Mucosa of stomach (tissue), 1 donor: Measurements from ENCODE around the gene HSPB6.
"Not testable (repeated sequence)": the region's sequence is repeated elsewhere in the genome, so short reads cannot be mapped to it uniquely, and the experiment has no call there.

Experiments
- H3K27me3 ChIP-seq: one replicate; pipeline ENCODE4 v1.7.0; 2013; ENCODE audit warnings: mild to moderate bottlenecking, low read length; ENCODE audit not compliant: control insufficient read depth, insufficient read depth
- H3K36me3 ChIP-seq: one replicate; pipeline ENCODE4 v1.7.0; 2013; ENCODE audit warnings: low read length; ENCODE audit not compliant: control insufficient read depth, insufficient read depth
- H3K4me1 ChIP-seq: one replicate; pipeline ENCODE4 v1.7.0; 2013; ENCODE audit warnings: mild to moderate bottlenecking, low read length; ENCODE audit not compliant: control insufficient read depth, insufficient read depth
- H3K4me3 ChIP-seq: one replicate; pipeline ENCODE4 v1.7.0; 2013; ENCODE audit warnings: low read length
- H3K9ac ChIP-seq: one replicate; pipeline ENCODE4 v1.7.0; 2013; ENCODE audit warnings: mild to moderate bottlenecking, low read length, moderate library complexity
- H3K9me3 ChIP-seq: one replicate; pipeline ENCODE4 v1.7.0; 2013; ENCODE audit warnings: mild to moderate bottlenecking, low read length, moderate library complexity; ENCODE audit not compliant: control insufficient read depth
- donor health status: Pancreatic carcinoma.

Gene HSPB6

GRCh38 chr19:35727053-35727955 lies 29.5 kb downstream of the HSPB6 start:
- Histone ChIP-seq H3K36me3 (peaks cover 26% of the 10 kb centered on the region), H3K9ac (no peak overlapping the region)

GRCh38 chr19:35725216-35725861 lies 31.5 kb downstream of the HSPB6 start:
- H3K9ac ChIP-seq: no peak overlapping the region
- no peaks in the 10 kb centered on the region for H3K27me3 ChIP-seq
- no peaks in the 10 kb centered on the region for H3K4me1 ChIP-seq
- H3K4me3 ChIP-seq: no peak overlapping the region
- H3K9me3 ChIP-seq: no peaks in the 10 kb centered on the region
- H3K36me3 ChIP-seq: peaks cover 24% of the 10 kb centered on the region

More at GRCh38 chr19:35727053-35727955, 29.5 kb downstream of the HSPB6 start:
- Histone ChIP-seq H3K4me3 (no peak overlapping the region), H3K4me1 (peaks cover 9% of the 10 kb centered on the region), H3K27me3 (no peaks in the 10 kb centered on the region), H3K9me3 (no peaks in the 10 kb centered on the region)

- Histone ChIP-seq H3K27me3 (no peaks in the 10 kb centered on the region), H3K9ac (no peak overlapping the region), H3K4me3 (no peak overlapping the region), H3K9me3 (no peaks in the 10 kb centered on the region), H3K4me1 (peaks cover under 1% of the 10 kb centered on the region), H3K36me3 (peaks cover 17% of the 10 kb centered on the region)
These were observed 32.3 kb downstream of the HSPB6 start for GRCh38 chr19:35724560-35724959.

- H3K4me3 ChIP-seq, H3K9ac ChIP-seq, H3K9me3 ChIP-seq, H3K27me3 ChIP-seq, H3K4me1 ChIP-seq: not testable (repeated sequence)
- peaks cover 15% of the 10 kb centered on the region for H3K36me3 ChIP-seq
These were observed 32.7 kb downstream of the HSPB6 start for GRCh38 chr19:35724132-35724531.

GRCh38 chr19:35723671-35724070 lies 33.2 kb downstream of the HSPB6 start:
- no peaks in the 10 kb centered on the region for H3K27me3 ChIP-seq
- H3K9me3 ChIP-seq: no peaks in the 10 kb centered on the region
- H3K4me1 ChIP-seq: peaks cover 10% of the 10 kb centered on the region
- no peak overlapping the region for H3K9ac ChIP-seq
- peaks cover 12% of the 10 kb centered on the region for H3K36me3 ChIP-seq
- H3K4me3 ChIP-seq: no peak overlapping the region

- Histone ChIP-seq H3K4me3 (no peak overlapping the region), H3K9ac (no peak overlapping the region), H3K27me3 (no peaks in the 10 kb centered on the region), H3K4me1 (peaks cover 11% of the 10 kb centered on the region), H3K9me3 (no peaks in the 10 kb centered on the region), H3K36me3 (peaks cover 12% of the 10 kb centered on the region)
These were observed 33.9 kb downstream of the HSPB6 start for GRCh38 chr19:35722897-35723296.

GRCh38 chr19:35722461-35722860 lies 34.4 kb downstream of the HSPB6 start:
- peaks cover 8% of the 10 kb centered on the region for H3K36me3 ChIP-seq
- H3K9ac ChIP-seq: no peak overlapping the region
- H3K27me3 ChIP-seq: no peaks in the 10 kb centered on the region

GRCh38 chr19:35721374-35721773 lies 35.5 kb downstream of the HSPB6 start:
- Histone ChIP-seq H3K4me3 (no peak overlapping the region), H3K9me3 (no peaks in the 10 kb centered on the region), H3K36me3 (peaks cover 7% of the 10 kb centered on the region), H3K9ac (no peak overlapping the region), H3K27me3 (no peaks in the 10 kb centered on the region), H3K4me1 (peaks cover 11% of the 10 kb centered on the region)

More at GRCh38 chr19:35722461-35722860, 34.4 kb downstream of the HSPB6 start:
- Histone ChIP-seq H3K9me3 (no peaks in the 10 kb centered on the region), H3K4me1 (peaks cover 11% of the 10 kb centered on the region), H3K4me3 (no peak overlapping the region)

- Histone ChIP-seq H3K9ac (no peak overlapping the region), H3K9me3 (no peaks in the 10 kb centered on the region), H3K4me3 (no peak overlapping the region), H3K36me3 (peaks cover 7% of the 10 kb centered on the region), H3K27me3 (no peaks in the 10 kb centered on the region), H3K4me1 (peaks cover 18% of the 10 kb centered on the region)
These were observed 36.2 kb downstream of the HSPB6 start for GRCh38 chr19:35720648-35721047.

GRCh38 chr19:35720163-35720524 lies 36.7 kb downstream of the HSPB6 start:
- Histone ChIP-seq H3K4me3 (no peak overlapping the region), H3K9me3 (no peaks in the 10 kb centered on the region), H3K36me3 (peaks cover 7% of the 10 kb centered on the region), H3K9ac (no peak overlapping the region), H3K4me1 (peaks cover 22% of the 10 kb centered on the region), H3K27me3 (no peaks in the 10 kb centered on the region)

GRCh38 chr19:35719402-35720162 lies 37.2 kb downstream of the HSPB6 start:
- peaks cover 7% of the 10 kb centered on the region for H3K36me3 ChIP-seq
- H3K27me3 ChIP-seq: no peaks in the 10 kb centered on the region
- peak overlapping the region; percentile 70 for H3K9ac ChIP-seq
- H3K4me3 ChIP-seq: no peak overlapping the region
- no peaks in the 10 kb centered on the region for H3K9me3 ChIP-seq
- peaks cover 22% of the 10 kb centered on the region for H3K4me1 ChIP-seq
